T1000 (cell line): ENCODE results near the gene TRAF3IP3.

Experiments used
- DNase-seq: peaks from one replicate; lab custom pipeline; 2025; ENCODE audit warnings: mixed read lengths; lab: John Stamatoyannopoulos, UW

TRAF3IP3 gene

GRCh38 chr1:209755926-209756614 is at the start of gene TRAF3IP3:
Gene TRAF3IP3 (plus strand): TSS chr1:209756053. CDS start chr1:209760040, 3,987 bp downstream.
- no peak for DNase-seq

DNA sequence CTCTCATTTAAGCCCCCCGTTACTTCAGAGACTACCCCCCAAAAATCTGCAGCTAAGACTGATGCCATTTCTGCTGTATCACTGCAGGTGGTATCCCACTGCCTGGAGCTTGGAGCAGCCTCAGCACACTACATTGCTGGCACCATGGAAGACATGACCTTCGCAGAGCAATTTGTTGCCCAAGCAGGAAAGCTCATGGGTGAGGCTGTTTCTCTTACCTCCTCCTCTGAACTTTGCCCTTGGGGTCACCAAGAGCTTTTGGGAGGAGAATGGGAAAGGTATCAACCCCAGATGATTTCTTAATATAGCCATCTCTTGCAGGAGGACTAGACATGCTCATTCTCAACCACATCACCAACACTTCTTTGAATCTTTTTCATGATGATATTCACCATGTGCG is 49.2 kb upstream of the TRAF3IP3 start:
- no peak for DNase-seq

GRCh38 chr1:209707308-209707707 is 48.5 kb upstream of the TRAF3IP3 start:
- DNase-seq = no peak

DNA sequence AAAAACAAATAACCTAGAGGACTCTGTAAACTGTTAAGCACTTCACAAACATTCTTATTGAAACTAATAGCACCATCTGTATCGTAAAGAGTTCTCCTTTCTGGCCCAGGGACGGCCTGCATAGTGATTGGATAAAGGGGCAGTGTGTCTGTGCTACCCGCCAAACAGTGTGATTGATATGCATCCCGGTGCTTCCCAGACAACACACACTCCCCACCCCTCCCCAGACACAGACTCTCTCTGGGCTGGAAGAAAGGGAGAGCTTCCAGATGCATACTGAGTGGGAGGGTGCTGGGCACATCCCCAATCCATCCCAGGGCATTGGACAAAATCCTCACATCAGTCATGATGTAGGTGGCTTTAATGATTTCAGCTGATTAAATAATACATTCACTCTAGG is 47.6 kb upstream of the TRAF3IP3 start:
- DNase-seq = no peak

DNA sequence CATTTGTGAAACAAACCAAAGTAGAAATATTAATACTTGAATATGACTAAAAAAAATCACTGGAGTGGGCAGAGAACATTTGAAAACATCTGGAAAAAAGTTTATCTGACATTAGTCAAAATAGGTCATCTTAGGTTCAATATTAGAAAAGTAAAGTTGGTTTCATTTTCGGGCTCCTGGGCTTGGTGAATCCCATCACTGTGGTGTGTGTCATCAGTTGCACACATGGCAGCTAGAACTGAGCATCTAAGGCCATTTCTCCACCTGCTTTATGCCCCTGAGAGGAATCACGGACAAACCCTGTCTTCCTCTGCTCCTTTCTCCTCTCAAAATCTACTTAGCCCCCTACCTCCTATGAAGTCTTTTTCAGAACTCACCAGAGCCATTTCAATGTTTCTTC is 45.8 kb upstream of the TRAF3IP3 start:
- DNase-seq = no peak

DNA sequence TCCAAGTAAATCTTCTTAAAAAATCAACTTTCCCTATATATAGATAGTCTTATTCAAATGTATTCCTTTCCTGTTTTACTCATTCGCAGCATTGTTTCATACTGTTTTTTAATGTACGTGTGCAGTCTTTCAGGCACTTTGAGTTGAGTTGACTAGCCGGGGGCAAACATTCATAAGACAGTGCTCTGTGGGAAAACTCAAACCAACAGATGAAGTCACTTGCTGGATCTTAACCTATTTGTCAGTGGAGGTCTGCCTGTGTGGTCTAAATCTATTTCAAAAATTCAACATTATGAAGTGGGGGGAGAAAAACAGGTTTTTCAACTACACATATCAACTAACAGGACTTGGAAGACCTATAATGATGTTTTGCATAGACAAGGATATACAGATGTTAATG is 45.0 kb upstream of the TRAF3IP3 start:
- no peak for DNase-seq

GRCh38 chr1:209714338-209714737 is 41.5 kb upstream of the TRAF3IP3 start:
- DNase-seq = no peak

- no peak for DNase-seq
Measured at GRCh38 chr1:209715314-209715713, 40.5 kb upstream of the TRAF3IP3 start.

DNA sequence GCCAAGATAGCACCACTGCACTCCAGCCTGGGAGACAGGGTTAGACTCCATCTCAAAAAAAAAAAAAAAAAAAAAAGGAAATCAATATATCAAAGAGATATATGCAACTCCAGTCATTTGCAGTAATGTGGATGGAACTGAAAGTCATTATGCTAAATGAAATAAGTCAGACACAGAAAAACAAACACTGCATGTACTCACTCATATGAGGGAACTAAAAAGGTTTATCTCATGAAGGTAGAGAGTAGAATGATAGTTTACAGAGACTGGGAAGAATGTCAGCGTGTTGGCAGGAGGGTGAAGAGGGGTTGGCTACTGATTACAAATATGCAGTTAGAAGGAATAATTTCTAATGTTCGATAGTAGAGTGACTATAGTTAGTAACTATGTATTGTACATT is 38.0 kb upstream of the TRAF3IP3 start:
- DNase-seq = no peak

DNA sequence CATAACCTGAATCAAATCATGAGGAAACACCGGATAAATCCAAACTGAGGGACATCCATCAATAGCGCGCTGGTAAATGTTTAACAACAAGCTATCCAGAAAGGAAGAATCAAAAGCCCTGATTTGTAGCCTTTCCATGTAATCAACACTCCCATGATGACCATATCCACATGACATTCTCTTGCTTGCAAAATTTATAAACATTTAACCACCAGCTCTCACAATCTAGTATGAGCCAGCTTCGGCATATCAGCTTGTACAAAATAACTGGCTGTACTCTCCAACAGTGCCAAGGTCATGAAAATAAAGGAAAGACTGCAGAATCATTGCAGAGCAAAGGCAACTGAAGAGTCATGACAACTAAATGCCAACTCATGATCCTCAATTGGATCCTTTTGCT is 35.5 kb upstream of the TRAF3IP3 start:
- DNase-seq = no peak

DNA sequence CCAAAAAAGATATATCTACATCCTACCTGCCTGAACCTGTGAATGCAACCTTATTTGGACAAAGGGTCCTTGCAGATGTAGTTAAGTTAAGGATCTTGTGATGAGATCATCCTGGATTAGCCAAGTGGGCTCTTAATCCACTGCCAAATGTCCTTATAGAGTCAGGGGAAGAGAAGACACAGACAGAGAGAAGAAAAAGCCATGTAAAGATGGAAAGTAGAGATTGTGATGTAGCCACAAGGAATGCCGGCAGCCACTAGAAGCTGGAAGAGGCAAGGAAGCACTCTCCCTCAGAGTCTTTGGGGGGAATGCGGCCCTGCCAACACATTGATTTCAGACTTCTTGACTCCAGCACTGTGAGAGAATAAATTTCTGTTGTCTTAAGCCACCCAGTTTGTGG is 35.0 kb upstream of the TRAF3IP3 start:
- DNase-seq = no peak

DNA sequence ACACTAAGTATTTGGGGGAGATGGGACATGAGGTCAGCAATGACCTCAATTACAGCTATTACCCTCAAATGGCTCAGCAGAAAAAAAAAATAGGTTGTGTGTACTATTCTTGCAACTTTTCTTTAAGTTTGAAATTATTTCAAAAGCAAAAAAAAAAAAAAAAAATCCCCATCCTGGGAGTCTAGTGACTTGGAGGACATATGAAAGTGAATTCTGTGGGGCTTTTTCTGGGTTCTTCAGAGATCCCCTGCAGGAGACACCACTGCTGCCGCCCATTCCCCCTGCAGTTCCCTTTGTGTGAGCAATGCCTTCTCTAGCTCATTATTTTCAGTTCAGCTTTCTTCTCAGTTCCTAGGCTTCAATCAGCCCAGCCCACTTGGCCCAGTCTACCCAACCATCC is 34.5 kb upstream of the TRAF3IP3 start:
- no peak for DNase-seq

DNA sequence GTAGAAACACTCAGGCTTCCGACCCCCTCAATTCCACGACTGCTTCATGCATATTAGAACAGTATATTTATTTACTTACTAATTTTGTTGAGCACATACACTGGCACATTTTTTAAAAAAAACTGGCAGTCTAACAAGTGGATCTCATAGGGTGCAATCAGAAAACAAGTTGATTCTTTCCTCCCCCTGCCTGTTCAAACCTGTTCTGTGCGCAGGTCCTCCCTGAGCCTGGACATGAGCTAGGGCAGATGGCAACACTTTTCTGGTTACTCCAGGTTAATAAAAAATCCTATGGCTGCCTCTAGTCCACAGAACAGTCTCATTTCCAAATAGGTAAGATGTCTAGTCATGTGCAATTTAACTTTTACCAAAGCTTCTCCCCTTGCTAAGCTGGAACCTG is 32.6 kb upstream of the TRAF3IP3 start:
- no peak for DNase-seq

GRCh38 chr1:209723756-209724693 is 31.8 kb upstream of the TRAF3IP3 start:
- no peak for DNase-seq

GRCh38 chr1:209727286-209727685 is 28.6 kb upstream of the TRAF3IP3 start:
- DNase-seq = no peak

DNA sequence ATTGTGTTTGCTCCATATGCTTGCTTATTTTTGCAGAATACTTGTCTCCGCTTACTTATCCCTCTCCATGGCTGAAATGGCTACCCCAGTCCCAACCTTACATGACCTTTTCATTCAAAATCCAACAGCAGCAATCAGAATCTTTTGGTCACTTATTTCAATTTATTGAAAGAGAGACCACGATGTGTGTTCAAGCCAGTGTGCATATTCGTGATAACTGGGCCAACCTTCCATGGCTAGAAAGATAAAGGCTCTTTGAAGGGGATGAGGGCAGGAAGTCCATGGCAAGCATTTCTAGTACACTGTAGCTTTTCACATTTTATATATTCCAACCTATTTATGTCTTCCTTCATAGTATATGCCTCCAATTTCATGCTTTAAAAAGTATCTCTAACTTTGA is 28.1 kb upstream of the TRAF3IP3 start:
- no peak for DNase-seq

DNA sequence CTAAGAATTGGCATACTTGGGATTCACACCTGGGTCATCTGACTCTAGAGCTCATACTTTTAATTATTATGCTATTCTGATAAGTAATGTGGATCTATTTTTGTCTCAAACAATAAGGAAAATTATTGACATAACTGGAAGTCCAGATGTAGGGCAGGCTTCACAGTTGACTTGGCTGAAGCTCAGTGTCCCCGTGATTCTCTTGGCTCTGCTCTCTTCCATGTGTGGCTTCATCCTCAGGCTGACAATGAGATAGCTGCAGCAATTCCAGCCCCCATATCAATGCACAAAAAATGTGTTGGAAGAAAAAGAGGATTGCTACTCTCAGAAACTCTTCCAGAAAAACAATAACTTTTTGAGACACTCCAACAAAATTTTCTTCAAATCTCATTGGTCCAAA is 27.4 kb upstream of the TRAF3IP3 start:
- DNase-seq = no peak

GRCh38 chr1:209729436-209729835 is 26.4 kb upstream of the TRAF3IP3 start:
- no peak for DNase-seq

DNA sequence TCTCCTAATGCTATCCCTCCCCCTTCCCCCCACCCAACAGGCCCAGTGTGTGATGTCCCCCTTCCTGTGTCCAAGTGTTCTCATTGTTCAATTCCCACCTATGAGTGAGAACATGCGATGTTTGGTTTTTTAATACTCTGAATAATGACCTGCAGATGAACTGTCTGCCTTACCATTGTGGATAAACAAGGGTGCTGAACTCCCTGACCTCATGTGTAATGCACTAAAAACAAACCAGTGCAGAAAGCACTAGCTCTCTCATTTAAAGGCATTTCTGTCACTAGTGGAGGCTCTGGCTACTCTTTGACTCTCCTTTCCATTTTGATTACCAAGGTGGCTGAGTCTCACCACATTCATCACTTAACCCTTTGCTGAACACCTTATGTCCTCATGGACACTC is 23.1 kb upstream of the TRAF3IP3 start:
- DNase-seq = no peak

GRCh38 chr1:209733409-209734192 is 22.3 kb upstream of the TRAF3IP3 start:
- no peak for DNase-seq

DNA sequence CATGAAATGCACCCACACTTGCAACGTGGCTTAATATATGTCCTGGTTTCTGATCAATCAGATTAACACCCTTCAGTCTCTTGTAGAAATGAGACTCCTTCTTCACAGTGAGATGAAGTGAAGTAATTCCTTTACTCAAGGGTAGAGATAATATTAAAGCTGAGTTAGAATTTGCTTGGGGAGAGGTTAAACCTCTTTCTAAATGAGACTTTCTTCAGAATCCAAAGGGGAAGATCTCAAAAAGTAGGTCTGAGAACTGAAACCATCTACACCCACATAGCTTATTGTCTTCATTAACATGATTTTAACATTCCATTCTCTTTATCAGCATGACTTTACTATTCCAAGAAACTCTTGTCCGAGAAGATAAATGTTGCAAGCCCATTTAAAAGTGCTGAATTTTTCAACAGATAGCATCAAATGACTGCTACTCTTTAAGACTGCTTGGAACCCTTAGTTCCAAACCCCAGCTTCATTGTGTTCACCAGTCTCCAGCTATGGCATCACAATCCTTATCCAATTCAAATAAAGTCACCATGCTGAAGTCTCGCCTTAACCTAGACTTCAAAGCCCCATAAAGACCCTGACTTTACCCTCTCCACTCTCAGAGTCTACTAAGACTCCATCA is 19.2 kb upstream of the TRAF3IP3 start:
- no peak for DNase-seq

GRCh38 chr1:209737118-209737505 is 18.7 kb upstream of the TRAF3IP3 start:
- DNase-seq = no peak
